ENCODE measurements around the gene WNT6.

Gene WNT6

GRCh38 chr2:218895326-218895725 is 35.7 kb downstream of the WNT6 start:
- DNase-seq = no peak

GRCh38 chr2:218895759-218896500 is 36.3 kb downstream of the WNT6 start:
- DNase-seq = no peak

DNA sequence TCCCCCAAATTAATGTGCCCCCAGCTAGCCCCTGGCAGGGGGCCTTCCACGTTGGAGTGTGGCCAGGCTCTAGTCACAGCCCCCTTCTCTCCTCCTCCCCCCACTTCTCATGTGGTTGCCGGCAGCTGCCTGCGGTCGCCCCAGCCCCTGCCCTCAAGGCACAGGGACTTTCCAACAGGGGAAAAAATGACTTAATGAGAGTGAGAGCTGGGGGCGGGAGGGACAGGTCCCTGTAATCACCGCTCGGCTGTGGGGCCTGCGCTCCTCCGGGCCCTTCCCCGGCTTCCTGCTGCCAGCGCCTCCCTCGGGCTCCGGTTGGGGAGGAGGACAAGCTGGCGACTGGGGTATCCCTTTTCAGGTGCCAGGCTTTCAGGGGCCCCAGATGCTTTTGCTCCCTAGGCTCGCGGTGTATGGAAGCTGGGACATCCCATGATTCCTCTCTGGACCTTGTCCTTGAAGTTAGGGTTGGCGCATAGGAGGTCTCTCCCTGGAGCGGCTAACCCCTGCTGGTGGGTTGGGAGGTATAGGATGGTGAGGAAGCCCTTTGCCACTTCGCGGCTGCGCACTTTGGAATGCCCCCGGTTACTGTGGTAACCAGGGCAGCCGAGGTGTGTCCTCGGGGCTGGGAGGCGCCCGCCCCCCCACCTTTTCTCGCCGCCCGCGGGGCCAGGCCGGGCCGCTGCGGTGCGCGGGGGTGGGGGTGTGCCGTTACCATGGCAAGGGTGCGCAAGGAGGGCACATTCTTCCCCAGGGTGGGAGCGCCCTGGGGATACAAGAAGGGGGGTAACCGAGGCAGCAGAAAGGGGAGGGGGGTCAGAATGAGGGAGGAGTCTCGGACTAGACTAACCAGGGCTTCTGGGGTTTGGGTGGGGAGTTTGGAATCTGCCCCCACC is 37.1 kb downstream of the WNT6 start:
- peak; percentile 66 for DNase-seq

DNA sequence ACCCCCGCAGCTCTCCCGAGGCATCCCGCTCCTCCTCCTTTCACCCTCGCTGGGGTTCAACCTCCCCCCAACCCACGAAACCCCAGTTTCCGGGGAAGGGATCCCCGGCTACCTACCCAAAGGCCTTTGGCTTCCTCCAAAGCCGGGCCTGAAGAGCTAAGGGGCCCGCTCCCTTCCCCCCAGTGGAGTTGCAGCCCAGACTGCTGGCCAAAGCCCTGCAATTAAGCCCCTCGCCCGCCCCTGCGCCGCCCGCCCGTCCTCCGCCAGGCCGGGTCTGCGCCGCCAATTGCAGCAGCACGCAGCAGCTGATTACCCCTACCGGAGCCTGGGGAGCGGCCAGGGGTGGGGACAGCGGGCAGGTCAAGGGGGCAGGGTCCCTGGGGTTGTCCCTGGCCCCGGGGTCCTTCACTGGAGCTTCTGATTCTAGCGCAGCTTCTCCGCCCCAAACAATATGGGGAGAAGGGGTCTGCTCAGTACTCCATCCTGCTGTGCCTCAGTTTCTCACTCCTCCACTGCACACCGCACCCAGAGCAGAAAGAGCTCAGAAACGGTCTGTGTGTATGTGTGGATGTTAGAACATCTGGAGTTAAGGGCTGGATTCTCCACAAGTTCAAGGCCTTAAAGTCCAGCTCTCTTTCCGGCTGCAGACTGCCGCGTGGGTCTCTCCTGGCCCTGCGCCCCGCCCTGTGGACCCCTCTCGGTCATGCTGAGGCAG is 37.9 kb downstream of the WNT6 start:
- no peak for DNase-seq

DNA sequence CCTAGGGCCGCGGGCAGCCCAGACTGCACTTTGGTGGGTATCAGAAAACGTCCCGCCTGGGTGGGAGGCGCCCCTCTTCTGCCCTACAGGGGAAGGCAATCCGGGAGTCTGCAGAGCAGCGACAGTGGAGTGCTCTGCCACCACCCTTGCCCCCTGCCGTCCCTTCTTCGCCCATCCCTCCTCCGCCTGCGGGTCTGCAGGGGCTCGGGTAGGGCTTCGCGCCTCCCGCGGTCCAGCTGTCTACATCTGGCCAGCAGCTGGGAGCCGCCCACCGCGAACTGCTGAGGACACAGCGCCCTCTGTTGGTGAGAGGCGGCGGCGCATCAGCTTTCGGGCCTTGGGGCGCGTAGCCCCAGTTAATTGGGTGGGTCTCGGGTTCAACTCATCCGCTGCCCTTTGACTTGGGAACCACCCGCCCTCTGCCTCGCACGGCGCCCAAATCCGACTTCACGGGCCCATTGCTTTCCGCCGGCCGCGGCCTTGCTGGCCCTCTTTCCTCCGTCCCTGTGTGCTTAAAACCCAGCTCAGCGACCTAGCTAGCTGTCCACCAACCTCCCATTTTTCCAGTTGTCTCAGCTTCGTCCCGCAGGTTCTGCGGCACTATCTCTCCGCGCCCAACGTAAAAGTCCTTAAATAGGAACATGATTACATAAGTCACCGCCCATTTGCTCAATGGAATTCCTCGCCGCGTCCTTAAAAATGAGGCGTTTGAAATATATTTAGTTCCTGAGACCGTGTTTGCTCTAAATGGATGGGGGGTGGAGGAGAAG is 38.7 kb downstream of the WNT6 start:
- DNase-seq = peak; percentile 39

GRCh38 chr2:218899147-218899546 is 39.5 kb downstream of the WNT6 start:
- no peak for DNase-seq

- no peak for DNase-seq
These were observed 42.8 kb downstream of the WNT6 start for GRCh38 chr2:218902427-218902826.

- DNase-seq = no peak
These were observed 44.6 kb downstream of the WNT6 start for GRCh38 chr2:218904176-218904575.

- peak; percentile 93 for DNase-seq
These were observed 49.4 kb downstream of the WNT6 start for GRCh38 chr2:218908721-218909619.

GRCh38 chr2:218910741-218911140 is 51.1 kb downstream of the WNT6 start:
- no peak for DNase-seq

- DNase-seq = no peak
These were observed 60.9 kb downstream of the WNT6 start for GRCh38 chr2:218920504-218920903.
